ENCODE measurements around the gene CAMTA1.

Gene CAMTA1

GRCh38 chr1:7447093-7447492 lies 661.8 kb downstream of the CAMTA1 start:
- DNase-seq (ENCODE audit: low read depth), result no peak
- TF ChIP-seq CTCF (IDR thresholded peaks at IDR 0.05; ENCODE audit: insufficient read depth, low read depth, low read length, missing control alignments), result no peak
- H3K4me3 ChIP-seq (ENCODE audit: low read length), result no peak overlapping the region

- no peak for DNase-seq (ENCODE audit: low read depth)
- no peak overlapping the region for H3K4me3 ChIP-seq (ENCODE audit: low read length)
- TF ChIP-seq CTCF (IDR thresholded peaks at IDR 0.05; ENCODE audit: insufficient read depth, low read depth, low read length, missing control alignments), result no peak
Observed at GRCh38 chr1:7447736-7448135, 662.5 kb downstream of the CAMTA1 start.

GRCh38 chr1:7448986-7449385 lies 663.7 kb downstream of the CAMTA1 start:
- no peak overlapping the region for H3K4me3 ChIP-seq (ENCODE audit: low read length)
- TF ChIP-seq CTCF (IDR thresholded peaks at IDR 0.05; ENCODE audit: insufficient read depth, low read depth, low read length, missing control alignments), result no peak
- no peak for DNase-seq (ENCODE audit: low read depth)

- no peak for TF ChIP-seq CTCF (IDR thresholded peaks at IDR 0.05; ENCODE audit: insufficient read depth, low read depth, low read length, missing control alignments)
- no peak for DNase-seq (ENCODE audit: low read depth)
Observed at GRCh38 chr1:7449750-7450149, 664.5 kb downstream of the CAMTA1 start.

GRCh38 chr1:7450838-7451237 lies 665.6 kb downstream of the CAMTA1 start:
- H3K4me3 ChIP-seq (ENCODE audit: low read length), result no peak overlapping the region
- no peak for TF ChIP-seq CTCF (IDR thresholded peaks at IDR 0.05; ENCODE audit: insufficient read depth, low read depth, low read length, missing control alignments)
- DNase-seq (ENCODE audit: low read depth), result no peak

More at GRCh38 chr1:7449750-7450149, 664.5 kb downstream of the CAMTA1 start:
- no peak overlapping the region for H3K4me3 ChIP-seq (ENCODE audit: low read length)

GRCh38 chr1:7453038-7453437 lies 667.8 kb downstream of the CAMTA1 start:
- TF ChIP-seq CTCF (IDR thresholded peaks at IDR 0.05; ENCODE audit: insufficient read depth, low read depth, low read length, missing control alignments), result no peak
- DNase-seq (ENCODE audit: low read depth), result no peak
- H3K4me3 ChIP-seq (ENCODE audit: low read length), result no peak overlapping the region

GRCh38 chr1:7454052-7454815 lies 669.0 kb downstream of the CAMTA1 start:
- TF ChIP-seq CTCF (IDR thresholded peaks at IDR 0.05; ENCODE audit: insufficient read depth, low read depth, low read length, missing control alignments), result peak; percentile 37
- no peak for DNase-seq (ENCODE audit: low read depth)
- H3K4me3 ChIP-seq (ENCODE audit: low read length), result no peak overlapping the region

Measured in epithelial cell of esophagus (primary cell).